Heart left ventricle (tissue), 16 donors: Measurements from ENCODE around the gene MYCL. TPM values are rescaled to one million over a fixed set of nuclear protein-coding genes. Genes with fewer than 3 reads are reported as not detected.
A peak's percentile ranks its signal among the peaks of the same experiment; 100 is the strongest.

Experiments used
- ATAC-seq, 4 donors: fragments of 200-7000 bp; cut with Tn5 transposase; one replicate each; pipeline ENCODE4 v1.9.1; 2020 to 2022; ENCODE audit warnings: moderate library complexity in 4 of 4, mild to moderate bottlenecking in 3 of 4, moderate number of reproducible peaks in 1 of 4
- DNase-seq, 5 donors: peaks; one replicate each; pipeline ENCODE4 v3.0.0-alpha.2; 2020
- H3K27ac ChIP-seq, 12 donors: fragments of 200-600 bp; sonication (generic) in 4 of 12; one replicate each; pipeline versions ENCODE4 v1.5.0 to v1.8.0; 2016 to 2022; ENCODE audit warnings: mild to moderate bottlenecking in 2 of 12
- H3K27me3 ChIP-seq, 9 donors: fragments of 200-600 bp; sonication (generic) in 2 of 9; one replicate each; pipeline versions ENCODE4 v1.5.1 to v1.8.0; 2016 to 2022; ENCODE audit warnings: mild to moderate bottlenecking in 3 of 9
- H3K36me3 ChIP-seq, 9 donors: fragments of 200-600 bp; sonication (generic) in 2 of 9; one replicate each; pipeline versions ENCODE4 v1.5.0 to v1.8.0; 2018 to 2022; ENCODE audit warnings: mild to moderate bottlenecking in 2 of 9
- H3K4me1 ChIP-seq, 12 donors: fragments of 200-600 bp; sonication (generic) in 4 of 12; one replicate each; pipeline versions ENCODE4 v1.5.0 to v1.8.0; 2016 to 2022; ENCODE audit warnings: mild to moderate bottlenecking in 3 of 12
- H3K4me3 ChIP-seq, 12 donors: fragments of 200-600 bp; sonication (generic) in 4 of 12; one replicate each; pipeline versions ENCODE4 v1.5.0 to v1.8.0; 2017 to 2022; ENCODE audit warnings: mild to moderate bottlenecking in 9 of 12, moderate library complexity in 4 of 12
- H3K9me3 ChIP-seq, 12 donors: fragments of 200-600 bp; sonication (generic) in 4 of 12; one replicate each; pipeline versions ENCODE4 v1.5.0 to v1.8.0; 2016 to 2022; ENCODE audit warnings: mild to moderate bottlenecking in 1 of 12
- CTCF ChIP-seq, 12 donors: fragments of 200-600 bp; sonication (generic) in 4 of 12; IDR thresholded peaks; one replicate each; pipeline versions ENCODE4 v1.5.0 to v1.8.0; 2018 to 2022; ENCODE audit warnings: antibody characterized with exemption in 12 of 12, mild to moderate bottlenecking in 5 of 12
- POLR2A ChIP-seq, 2 donors: fragments of 450-650 bp; IDR thresholded peaks; one replicate each; pipeline ENCODE4 v1.6.1; 2017; ENCODE audit warnings: antibody characterized with exemption in 2 of 2, mild to moderate bottlenecking in 2 of 2, moderate library complexity in 2 of 2
- WGBS, 4 donors: extraction: QIAGEN DNeasy Blood & Tissue Kit in 2 of 4; methylation state at CpG; one replicate each; pipeline versions ENCODE4 v1.1.5 to v1.1.7; 2013 to 2018; 5-methylcytosine and 5-hydroxymethylcytosine counted together
- intact Hi-C, 10 donors: fragments of 100-400 bp; cut with DNase I; formaldehyde crosslinking; loops; one replicate each; pipeline versions ENCODE4 v1.11.1 to v1.14.2; 2022
- polyA plus RNA-seq, 2 donors: library from polyadenylated mRNA; stranded (reverse); fragments of 200-250 nt; gene quantifications; one replicate each; pipeline ENCODE4 v1.2.3, GENCODE V29; 2013
- total RNA-seq, 9 donors: library from RNA; depleted of rRNA in 2 of 9; stranded (reverse); fragments of >200 nt in 2 of 9; fragmentation: NEBNext Ultra II Directional in 3 of 9; extraction: Animal tissue kit (Norgen Biotek cat#: 25700) in 3 of 9; gene quantifications; one replicate each; pipeline versions ENCODE4 v1.1.0 to v1.2.4, GENCODE V29; 2016 to 2023
- donor health status: ischemic (EF 13 %, LVEDD 7.1; RV severe dilation, severe dysfunction).
- donor health status: healthy with polysubstance abuse.
- donor health status: DM: no; HTN: yes; CAD: no.
- donor health status: DM: no; HTN: no; CAD: no.
- donor health status: ischemic (EF 25% LVEDD 6.9; RV normal size, moderate dysfunction).
- donor health status: ischemic (EF 25% LVEDD 5.7; RV mildly dilated, moderate dysfunction).
- donor health status: healthy.
- donor health status: DM: yes; HTN: yes; CAD: no.
- donor health status: ischemic (EF 35%, LVEDD 5.7; RV mildly dilated, moderate dysfunction).
- donor health status: nonischemic (EF 11% LVEDD 7.7; RV severe dilation, severe dysfunction).
- donor health status: DM: yes; HTN: yes; CAD: no.
- donor health status: PGD.
- donor health status: ischemic (EF 29% LVEDD 5.4; RV normal size, mild dysfunction).
- donor health status: nonischemic (EF 23%, LVEDD 6.1; RV moderate dilation, normal function).

Gene MYCL
- total and polyA plus RNA-seq, 11 donors, result 0.15 to 3.0 (median 0.60) TPM

- TF ChIP-seq POLR2A (IDR thresholded peaks at IDR 0.05), result no peak
- TF ChIP-seq CTCF (IDR thresholded peaks at IDR 0.05), result no peak
- intact Hi-C loops, result loop anchor here in 2 of 10 donors (5.0 kb wide), 2 partner anchors 43 to 78 kb away; no protein-coding TSS in a partner anchor
- Histone ChIP-seq H3K36me3 (no peaks in the 10 kb centered on the region), H3K4me1 (peaks cover 0 to 30% (median 3%) of the 10 kb centered on the region in 12 donors), H3K4me3 (no peak overlapping the region), H3K27ac (no peak overlapping the region), H3K9me3 (no peaks in the 10 kb centered on the region), H3K27me3 (peaks cover 0 to 42% (median 4%) of the 10 kb centered on the region in 9 donors)
- DNase-seq (no peak), ATAC-seq (no peak)
- 50 to 67% (median 66%) methylated on average over 3 of the region's 3 CpGs for WGBS, 4 donors
Measured at GRCh38 chr1:39894884-39895495, 6.7 kb downstream of the MYCL start.

GRCh38 chr1:39892601-39893595 is 8.8 kb downstream of the MYCL start:
- no peak for TF ChIP-seq CTCF (IDR thresholded peaks at IDR 0.05)
- no peak for ATAC-seq
- intact Hi-C loops, result no loop called here

GRCh38 chr1:39890880-39891279 is 10.8 kb downstream of the MYCL start:
- peaks cover 0 to 19% (median 0%) of the 10 kb centered on the region in 9 donors for H3K27me3 ChIP-seq
- 70 to 87% (median 81%) methylated on average over 1 of the region's 1 CpG for WGBS, 4 donors
- intact Hi-C loops, result no loop called here
- H3K4me1 ChIP-seq, result peaks cover 0 to 26% (median 3%) of the 10 kb centered on the region in 12 donors
- H3K36me3 ChIP-seq, result no peaks in the 10 kb centered on the region
- DNase-seq, result no peak
- H3K27ac ChIP-seq, result peak overlapping the region in 1 of 12 donors; percentile 44
- no peak overlapping the region for H3K4me3 ChIP-seq
- TF ChIP-seq CTCF (IDR thresholded peaks at IDR 0.05), result no peak
- TF ChIP-seq POLR2A (IDR thresholded peaks at IDR 0.05), result no peak
- H3K9me3 ChIP-seq, result no peaks in the 10 kb centered on the region
- no peak for ATAC-seq

More at GRCh38 chr1:39892601-39893595, 8.8 kb downstream of the MYCL start:
- H3K9me3 ChIP-seq, result no peaks in the 10 kb centered on the region
- H3K36me3 ChIP-seq, result no peaks in the 10 kb centered on the region
- no peak overlapping the region for H3K27ac ChIP-seq
- DNase-seq, result no peak
- no peak overlapping the region for H3K4me3 ChIP-seq
- peaks cover 0 to 21% (median 0%) of the 10 kb centered on the region in 9 donors for H3K27me3 ChIP-seq
- H3K4me1 ChIP-seq, result peaks cover 0 to 26% (median 3%) of the 10 kb centered on the region in 12 donors
- WGBS, 4 donors, result 20 to 23% (median 21%) methylated on average over 6 of the region's 6 CpGs

- Histone ChIP-seq H3K27me3 (peaks cover 0 to 19% (median 0%) of the 10 kb centered on the region in 9 donors), H3K27ac (peak overlapping the region in 1 of 12 donors; percentile 44), H3K4me3 (no peak overlapping the region), H3K9me3 (no peaks in the 10 kb centered on the region), H3K36me3 (no peaks in the 10 kb centered on the region), H3K4me1 (peaks cover 0 to 26% (median 3%) of the 10 kb centered on the region in 12 donors)
- intact Hi-C loops, result no loop called here
- ATAC-seq (no peak), DNase-seq (no peak)
- TF ChIP-seq POLR2A (IDR thresholded peaks at IDR 0.05) (no peak), CTCF (IDR thresholded peaks at IDR 0.05) (no peak)
Measured at GRCh38 chr1:39890273-39890672, 11.4 kb downstream of the MYCL start.
